ENCODE results near the gene INCENP.

- TF ChIP-seq USF2 (IDR thresholded peaks at IDR 0.05; ENCODE audit: borderline replicate concordance, low read depth, low read length) (no peak), KAT2A (conservative IDR thresholded peaks at IDR 0.05; ENCODE audit: control insufficient read depth, low read depth, low read length) (no peak), CTCF (IDR thresholded peaks at IDR 0.05 in 2 of 3, conservative IDR thresholded peaks at IDR 0.05 in 1 of 3; ENCODE audit: control insufficient read depth in 2 of 3, extremely low read depth in 1 of 3, insufficient read depth in 1 of 3, low read depth in 3 of 3, low read length in 3 of 3) (no peak), POLR2AphosphoS2 (IDR thresholded peaks at IDR 0.05; ENCODE audit: low read depth, low read length) (no peak)
Measured at GRCh38 chr11:62169935-62170334, 46.1 kb downstream of the INCENP start.
